NCI-H2107 (cell line): Measurements from ENCODE around the gene FOXL2NB.
"Not testable (repeated sequence)": the region's sequence is repeated elsewhere in the genome, so short reads cannot be mapped to it uniquely, and the experiment has no call there.

Experiments
- DNase-seq: peaks from one replicate; lab custom pipeline; 2025; lab: John Stamatoyannopoulos, UW

FOXL2NB gene

DNA sequence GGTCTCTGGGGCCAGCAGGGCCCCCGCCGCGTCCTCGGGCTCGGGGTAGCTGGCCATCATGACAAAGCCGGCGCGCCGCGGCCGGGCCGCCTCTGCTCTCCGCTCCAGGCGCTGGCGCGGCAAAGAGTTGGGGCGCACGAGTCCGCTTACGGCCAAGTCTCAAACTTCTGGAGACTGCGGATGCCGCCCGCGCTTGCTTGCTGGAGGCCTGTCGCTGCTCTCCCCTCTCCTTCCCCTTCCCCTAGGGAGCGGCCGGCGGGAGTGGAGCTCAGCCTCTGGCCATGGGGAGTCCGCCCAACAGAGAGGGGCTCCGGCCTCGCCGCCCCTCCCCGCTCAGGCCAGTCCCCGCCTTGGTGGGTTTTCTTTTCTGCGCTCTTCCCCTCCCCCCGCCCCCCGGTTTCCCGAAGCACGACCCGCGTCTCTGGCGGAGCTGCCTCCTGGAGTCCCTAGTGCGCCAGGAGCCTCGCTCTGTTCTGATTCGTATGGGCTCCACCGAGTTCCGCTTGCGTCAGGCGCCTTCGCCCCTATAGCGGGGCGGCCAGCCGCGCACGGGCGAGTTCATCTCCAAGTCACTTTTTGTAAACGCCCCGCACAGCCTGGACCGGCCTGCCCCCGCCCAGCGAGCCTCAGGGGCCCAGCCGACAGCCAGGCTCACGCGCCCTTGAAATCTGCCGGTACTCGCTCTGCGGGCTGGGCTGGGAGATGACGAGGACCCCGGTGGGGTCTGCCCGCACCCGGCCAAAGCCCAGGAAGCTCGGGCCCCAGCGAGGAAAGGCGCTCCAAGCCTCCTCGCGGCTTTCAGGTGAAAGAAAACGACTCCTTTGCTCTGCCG is at the start of gene FOXL2NB, which contains the start of gene FOXL2:
Gene FOXL2NB (plus strand): TSS at position 555 of the 832 bp plus-strand sequence. CDS start 148 bp downstream, at position 703.
Gene FOXL2 (minus strand): TSS at position 475 of the 832 bp plus-strand sequence. CDS start 415 bp downstream, at position 60.
- DNase-seq: no peak

DNA sequence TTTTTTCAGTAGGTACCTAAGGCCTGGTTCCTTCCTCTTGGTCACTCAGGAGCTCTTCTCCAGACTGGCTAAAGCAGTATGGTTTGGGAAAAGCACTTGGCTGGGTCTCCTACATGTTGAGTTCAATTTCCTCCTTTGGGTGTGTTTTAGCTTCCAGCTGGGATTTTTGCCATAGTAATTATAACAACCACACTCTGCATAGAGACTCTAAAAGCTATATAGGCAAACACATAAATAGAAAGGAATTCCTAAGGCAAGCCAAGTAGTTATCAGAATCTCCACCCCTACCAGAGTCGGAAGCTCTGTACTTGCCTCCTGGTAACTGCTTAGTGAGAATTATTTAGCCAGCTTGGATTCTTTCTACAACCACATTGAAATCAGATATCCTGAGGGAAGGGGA is 48.7 kb upstream of the FOXL2NB start:
- no peak for DNase-seq

DNA sequence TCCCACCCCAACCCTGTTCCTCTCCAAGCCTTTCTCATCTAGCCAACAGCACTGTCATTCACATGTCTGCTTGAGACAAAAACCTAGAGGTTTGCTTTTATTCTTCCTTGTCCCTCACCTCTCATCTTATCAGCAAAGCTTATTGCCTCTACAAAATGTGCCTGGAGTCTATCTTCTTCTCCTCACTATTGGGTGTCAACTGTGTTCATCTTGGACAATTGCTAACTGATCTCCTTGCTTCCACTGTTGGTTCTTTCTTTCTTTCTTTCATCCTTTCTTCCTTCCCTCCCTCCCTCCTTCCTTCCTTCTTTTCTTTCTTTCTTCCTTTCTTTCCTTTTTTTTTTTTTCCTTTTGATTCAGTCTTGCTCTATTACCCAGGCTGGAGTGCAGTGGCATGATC is 48.3 kb upstream of the FOXL2NB start:
- no peak for DNase-seq

DNA sequence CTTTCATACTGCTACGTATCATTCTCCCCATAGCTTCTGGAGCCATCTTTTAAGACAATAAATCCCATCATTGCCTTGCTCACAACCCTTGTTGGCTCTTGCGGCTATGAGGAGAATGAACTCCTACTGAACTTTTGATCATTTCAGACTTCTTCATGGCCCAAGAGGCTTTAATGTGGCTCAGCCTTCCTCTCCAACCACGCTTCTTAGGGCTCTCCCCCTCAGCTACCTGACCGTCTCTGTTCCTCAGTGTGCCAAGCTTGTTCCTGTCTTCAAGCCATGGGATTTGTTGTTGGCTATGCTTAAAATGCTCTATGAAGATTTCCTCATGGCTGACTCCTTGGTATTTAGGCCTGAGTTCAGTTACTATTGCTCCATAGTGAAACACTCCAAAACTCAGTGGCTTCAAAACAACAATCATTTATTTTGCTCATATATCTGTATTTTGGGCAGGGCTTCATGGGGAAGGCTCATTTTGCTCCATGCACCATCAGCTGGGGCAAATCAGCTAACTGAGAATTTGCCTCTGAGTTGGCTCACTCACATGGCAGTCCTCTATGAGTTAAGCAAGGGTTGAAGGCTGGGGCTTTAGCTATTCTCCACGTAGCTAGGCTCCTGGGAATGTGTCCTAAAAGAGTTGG is 47.5 kb upstream of the FOXL2NB start:
- DNase-seq: no peak

DNA sequence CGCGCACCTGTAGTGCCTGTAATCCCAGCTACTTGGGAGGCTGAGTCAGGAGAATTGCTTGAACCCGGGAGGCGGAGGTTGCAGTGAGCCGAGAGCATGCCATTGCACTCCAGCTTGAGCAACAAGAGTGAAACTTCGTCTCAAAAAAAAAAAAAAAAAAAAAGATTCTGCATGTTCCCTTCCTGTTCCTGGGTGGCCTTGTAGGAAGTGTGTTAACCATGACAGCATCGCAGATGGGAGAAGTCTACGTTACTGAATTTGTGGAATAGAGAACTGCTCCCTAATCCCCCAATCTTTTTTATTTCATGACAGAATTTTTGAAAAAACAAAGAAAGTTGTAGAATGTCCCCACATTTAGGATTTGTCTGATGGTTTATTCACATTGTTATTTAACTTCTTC is 45.5 kb upstream of the FOXL2NB start:
- no peak for DNase-seq

DNA sequence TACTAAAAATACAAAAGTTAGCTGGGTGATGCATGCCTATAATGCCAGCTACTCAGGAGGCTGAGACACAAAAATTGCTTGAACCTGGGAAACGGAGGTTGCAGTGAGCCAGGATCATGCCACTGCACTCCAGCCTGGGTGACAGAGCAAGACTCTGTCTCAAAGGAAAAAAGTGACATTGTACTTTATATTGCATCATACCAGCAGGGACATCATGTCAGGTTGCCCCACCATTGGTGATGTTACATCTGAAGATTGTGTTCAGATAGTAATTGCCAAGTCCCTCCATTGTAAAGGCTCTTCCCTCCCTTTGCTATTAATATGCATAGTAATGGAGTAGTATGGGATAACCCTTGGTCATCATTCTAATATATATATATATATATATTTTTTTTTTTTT is 44.8 kb upstream of the FOXL2NB start:
- no peak for DNase-seq

DNA sequence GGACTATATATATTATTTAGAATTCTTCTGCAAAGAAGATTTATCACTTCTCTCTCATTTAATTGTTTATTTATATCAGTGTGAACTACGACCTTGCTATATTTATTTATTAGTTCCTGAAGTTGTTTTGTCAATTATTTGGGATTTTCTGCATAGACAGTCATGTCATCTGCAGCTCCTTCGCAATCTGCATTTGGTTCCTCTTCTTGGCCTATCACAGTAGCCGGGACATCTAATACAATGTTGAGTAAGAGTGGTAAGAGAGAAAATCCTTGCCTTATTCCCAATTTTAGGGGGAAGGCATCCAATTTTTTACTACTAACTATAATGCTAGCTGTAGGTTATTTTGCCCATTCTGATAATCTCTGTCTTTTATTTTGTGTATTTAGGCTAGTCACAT is 39.5 kb upstream of the FOXL2NB start:
- no peak for DNase-seq

DNA sequence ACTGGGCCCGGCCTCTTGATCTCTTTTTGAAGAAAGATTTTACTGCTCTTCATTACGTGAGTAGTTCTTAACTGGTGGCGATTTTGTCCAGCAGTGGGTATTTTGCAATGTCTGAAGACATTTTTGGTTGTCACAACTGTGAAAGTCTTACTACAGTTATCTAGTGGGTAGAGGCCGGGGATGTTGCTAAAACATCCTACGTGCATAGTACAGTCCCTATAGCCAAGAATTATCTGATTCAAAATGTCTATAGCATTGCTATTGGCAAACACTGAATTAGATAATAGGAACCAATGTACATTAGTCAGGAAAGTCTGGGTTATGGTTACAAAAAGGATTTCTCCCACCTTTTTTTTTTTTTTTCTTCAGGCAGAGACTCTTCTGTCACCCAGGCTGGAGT is 38.2 kb upstream of the FOXL2NB start:
- no peak for DNase-seq

DNA sequence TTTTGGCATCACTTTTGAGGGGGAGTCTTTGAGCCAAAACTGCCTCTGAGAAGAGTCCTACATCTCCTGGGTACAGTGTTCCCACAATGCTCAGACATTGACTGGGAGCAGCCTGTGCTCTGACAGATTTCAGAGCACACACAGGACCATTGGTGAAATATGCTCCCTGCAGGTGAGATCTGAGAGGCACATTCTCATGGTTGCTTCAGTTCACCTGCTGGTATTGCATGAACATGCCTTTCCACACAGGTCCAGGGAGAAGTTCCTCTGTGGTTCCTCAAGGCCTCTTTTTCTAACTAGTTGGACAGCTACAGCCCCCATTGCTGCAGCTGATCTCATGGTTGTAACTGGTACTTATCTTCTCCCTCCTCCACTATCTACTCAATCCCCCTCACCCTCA is 37.1 kb upstream of the FOXL2NB start:
- DNase-seq: no peak

DNA sequence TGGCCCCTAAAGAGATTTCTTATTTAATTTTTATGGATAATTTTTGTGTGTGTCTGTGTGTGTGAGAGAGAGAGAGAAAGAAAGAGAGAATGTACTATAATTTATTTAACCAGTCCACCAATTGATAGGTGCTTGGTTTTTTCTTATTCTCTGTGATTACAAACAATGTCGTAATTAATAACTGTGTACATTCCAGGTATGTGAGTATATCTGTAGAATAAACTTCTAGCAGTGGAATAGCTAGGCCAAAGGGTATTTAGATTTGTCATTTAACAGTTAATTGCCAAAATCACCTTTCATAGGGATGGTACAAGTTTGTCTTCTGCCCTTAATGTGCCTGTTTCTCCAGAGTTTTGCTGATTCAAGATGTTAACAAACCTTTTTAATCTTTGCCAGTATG is 35.4 kb upstream of the FOXL2NB start:
- no peak for DNase-seq

DNA sequence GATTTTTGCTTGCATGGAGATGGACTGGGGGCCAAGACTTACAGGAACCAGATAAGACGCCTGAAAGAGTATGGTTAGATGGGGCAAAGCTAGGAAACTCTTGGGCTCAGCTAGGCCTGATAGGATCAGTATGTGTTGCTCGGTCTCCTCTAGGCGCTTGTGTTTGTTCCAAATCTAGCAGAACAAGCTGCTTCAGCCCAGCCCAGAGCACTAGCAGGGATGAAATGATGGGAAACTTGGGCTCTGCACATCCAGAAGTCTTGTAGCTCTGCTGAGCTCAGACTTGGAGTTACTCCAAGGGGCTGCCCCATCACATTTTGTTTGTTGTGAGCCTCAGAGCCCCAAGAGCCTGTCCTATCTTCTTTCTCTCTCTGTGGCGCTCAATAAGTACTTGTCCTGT is 34.8 kb upstream of the FOXL2NB start:
- no peak for DNase-seq

DNA sequence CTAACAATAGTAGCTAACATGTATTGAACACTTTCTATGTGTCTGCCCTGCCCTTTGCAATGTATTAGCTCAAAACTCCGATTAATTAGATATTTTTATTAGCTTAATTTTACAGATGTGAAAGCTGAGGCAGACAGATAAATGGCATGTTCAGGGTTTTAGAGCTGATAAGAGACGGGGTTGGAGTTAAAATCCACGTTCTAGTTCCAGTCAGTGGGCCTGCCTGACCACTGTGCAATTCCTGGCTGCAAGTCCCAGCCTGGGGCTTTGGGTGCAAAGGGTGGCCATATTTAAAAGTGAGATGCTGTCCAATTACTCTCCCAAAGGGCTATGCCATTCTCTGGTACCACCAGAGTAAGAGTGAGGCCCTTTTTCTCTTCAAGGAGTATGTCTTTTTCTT is 33.3 kb upstream of the FOXL2NB start:
- DNase-seq: no peak

DNA sequence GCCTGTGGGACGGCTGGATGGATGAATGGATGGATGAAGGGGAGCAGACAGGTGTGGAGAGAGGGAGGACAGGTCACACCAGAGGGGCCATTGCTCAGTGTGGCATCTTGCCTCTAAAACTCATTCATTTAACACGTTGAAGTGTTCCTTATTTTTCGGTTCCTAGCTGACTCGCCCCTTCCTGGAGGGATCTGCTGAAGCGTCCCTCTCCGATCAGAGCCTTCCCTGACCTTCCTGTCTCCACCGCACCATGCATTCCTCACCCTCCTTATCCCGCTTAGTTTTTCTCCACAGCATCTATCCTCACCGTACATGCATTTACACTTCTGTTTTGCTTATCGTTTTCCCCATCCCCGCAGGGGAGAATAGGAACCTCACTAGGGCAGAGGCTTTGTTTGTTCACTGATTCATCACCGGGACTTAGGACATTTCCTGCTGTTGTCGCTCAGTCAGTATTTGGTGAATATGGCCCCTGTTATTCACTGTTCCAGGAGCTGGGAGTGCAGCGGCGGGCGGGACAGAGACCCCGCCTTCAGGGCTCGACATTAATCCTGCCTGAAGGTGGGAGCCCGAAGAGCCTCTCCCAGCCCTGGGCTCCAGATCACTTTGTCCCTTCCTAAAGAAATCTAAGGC is 32.0 kb upstream of the FOXL2NB start:
- no peak for DNase-seq

DNA sequence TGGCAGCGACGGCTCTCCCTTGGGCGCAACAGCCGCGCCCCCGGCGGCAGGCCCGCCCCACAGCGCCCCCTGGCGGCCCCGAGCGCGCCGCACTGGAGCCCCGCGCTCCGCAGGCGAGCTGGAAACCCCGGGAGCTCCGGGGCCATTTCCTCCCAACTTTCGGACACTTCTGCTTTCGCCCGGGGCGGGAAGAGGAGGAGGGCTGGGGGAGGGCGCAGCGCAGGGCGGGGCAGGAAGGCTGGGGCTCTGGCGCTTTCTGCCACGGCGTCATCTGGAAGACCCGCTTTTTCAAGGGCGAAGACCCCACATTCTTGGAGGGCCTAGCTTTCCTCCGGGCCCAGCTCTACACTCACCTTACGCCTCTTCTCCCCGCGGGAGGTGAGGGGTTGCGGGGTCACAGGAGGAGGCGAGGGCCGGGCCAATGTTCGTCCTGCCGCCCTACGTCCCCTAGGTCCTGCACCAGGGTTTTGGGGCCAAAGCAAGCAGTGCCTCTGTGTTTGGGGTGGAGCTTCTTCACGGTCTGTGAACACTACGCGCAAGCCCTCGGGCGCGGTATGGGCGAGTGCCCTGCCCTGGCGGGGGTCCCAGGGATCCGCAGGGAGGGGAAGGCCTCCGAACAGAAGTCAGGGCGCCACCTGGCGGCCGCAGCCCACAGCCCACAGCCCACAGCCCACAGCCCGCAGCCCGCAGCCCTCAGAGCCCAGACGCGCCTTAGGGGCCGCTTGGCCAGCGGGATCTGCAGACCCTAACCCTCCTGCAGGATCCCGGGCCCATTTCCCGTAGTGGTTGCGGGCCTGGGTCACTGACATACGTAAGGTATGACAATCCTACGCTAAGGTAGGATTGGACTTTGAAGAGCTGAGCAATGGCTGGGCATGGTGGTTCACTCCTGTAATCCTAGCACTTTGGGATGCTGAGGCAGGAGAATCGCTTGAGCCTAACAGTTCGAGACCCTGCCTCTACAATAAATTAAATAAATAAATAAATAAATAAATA is 31.2 kb upstream of the FOXL2NB start:
- peak; percentile 85 for DNase-seq

DNA sequence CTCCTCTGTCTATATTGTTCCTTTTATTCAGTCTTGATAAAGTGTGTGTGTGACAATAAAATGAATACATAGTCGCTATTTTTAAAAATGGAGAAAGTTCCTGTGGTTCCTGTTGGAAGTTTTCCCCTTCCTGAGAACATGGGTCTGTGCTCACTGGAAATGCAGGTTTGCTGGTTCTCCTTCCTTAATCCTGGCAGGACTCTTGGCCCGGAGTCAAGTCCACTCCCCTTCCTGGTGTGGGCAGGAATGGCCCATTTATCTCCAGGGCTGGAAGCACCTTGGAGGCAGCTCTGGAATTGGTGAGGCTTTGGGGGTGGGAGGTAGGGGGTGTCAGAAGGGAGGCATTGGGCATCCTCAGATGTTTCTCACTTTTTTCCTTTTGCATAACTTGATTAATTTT is 30.2 kb upstream of the FOXL2NB start:
- no peak for DNase-seq

DNA sequence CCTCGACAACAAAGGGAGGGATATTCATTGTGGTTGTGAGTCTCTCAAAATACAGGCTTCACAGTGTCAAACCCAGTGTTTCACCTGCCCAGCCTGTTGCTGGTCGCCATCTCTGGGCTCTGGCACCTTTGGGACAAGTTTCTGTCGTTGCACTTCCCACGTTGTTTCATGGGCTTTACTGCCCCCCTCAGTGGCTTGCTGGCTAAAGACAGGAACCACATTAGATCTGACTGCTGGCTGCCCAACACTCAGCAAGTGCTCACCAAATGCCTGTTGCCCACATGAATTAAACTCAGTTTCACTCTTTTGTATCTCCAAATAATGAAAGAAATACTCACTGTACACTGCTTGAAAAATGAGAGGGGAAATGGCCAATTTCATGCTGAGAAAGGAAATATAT is 27.7 kb upstream of the FOXL2NB start:
- no peak for DNase-seq

DNA sequence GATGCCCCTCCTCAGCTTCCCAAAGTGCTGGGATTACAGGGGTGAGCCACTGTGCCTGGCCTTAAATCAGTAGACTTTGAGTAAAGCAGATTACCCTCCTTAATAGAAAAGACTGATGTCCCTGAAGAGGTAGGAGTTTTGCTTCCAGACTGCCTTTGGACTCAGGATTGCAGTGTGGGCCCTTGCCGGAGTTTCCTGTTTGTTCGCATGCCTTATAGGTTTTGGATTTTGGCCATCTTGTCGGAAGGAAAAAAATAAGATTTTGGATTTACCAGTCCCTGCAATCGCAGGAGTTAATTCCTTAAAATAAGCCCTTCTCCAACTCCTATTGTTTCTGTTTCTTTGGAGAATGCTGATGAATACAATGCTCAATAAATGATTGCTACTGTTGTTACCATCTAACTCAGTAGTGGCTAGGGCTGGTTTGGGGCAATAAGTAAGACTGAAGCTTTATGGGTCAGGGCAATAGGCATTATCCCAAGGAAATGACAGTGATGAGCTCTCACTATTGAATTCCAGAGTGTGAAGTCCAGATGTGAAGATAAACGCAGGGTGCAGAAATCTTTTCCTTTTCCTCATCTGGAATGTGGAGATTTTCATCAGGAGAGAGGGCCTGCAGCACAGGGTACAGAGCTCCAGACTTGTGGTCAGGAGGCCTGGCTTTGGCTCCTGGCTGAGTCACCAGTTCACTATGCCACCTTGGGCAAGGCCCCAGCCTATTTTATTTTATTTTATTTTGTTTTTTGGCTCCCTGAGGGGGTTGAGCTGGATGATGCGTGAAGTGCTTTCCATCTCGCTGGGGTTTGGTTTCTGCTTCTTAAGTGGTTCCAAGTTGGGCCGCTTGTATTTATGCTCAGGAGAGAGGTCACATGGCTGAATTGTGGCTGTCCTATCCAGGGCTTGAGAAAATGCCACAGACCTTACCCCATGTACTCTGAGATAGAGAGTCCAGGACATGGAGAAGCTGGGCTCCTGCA is 25.4 kb upstream of the FOXL2NB start:
- DNase-seq: no peak

DNA sequence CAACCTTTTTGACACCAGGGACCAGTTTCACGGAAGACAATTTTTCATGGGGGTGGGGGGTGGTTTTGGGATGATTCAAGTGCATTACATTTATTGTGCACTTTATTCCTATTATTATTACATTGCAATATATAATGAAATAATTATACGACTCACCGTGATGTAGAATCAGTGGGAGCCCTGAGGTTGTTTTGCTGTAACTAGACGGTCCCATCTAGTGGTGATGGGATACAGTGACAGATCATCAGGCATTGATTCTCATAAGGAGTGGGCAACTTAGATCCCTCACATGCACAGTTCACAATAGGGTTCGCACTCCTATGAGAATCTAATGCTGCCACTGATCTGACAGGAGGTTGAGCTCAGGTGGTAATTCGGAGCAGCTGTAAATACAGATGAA is 24.6 kb upstream of the FOXL2NB start:
- DNase-seq: not testable (repeated sequence)

DNA sequence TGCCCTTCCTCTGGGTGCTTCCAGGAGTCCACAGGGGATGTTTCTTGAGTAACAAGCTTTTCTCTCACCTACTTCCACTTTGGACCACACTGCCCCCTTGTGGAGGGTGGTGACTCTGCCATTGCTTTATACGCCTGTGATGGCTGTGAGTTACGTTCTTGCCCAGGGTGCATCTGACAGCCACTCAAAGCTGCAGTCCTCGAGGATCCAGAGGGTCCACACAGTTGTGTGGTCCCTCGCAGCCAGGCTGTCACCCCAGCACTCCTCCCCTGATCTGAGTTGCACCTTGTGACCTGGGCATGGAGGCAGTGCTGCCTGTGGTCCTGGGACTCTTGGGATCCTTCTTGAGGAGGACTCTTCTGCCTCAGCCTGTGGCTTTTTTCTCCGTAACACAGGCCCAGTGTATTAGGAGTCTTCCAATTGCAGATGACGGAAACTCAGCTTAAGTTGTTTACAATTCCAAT is 23.5 kb upstream of the FOXL2NB start:
- DNase-seq: peak; percentile 76

DNA sequence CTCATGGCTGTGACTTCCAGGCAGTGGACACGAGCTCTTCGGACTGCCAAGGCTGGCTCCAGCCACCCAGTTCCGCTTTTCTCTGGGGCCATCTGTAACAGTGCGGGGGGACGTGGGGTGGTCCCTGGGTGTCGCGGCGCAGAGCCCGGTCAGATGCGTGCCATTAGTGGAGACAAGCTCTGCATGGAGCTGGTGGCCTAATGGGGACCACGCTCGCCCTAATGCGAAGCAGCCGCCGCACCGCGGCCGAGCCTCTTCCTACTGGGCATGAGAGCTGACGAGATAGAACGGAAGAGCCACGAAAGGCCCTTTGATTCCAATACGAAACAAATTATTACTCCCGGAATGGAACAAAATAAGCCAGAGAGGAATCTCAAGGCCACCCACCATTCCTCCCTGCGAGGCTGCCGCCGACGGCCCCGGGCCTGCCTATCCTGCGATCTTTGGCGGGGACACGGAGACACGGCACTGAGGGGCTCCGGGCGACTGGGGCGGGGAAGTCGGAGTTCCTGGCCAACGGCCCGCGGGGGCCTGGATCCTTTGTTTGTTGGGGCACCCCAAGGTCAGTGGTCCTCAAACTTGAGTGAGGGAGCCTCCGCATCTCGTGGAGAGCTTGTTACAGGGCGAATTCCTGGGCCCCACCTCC is 18.2 kb upstream of the FOXL2NB start:
- DNase-seq: no peak
